Endodermal cell (in vitro differentiated cells): ENCODE measurements around the gene SYNE1. TPM values are rescaled to one million over a fixed set of nuclear protein-coding genes. Genes with fewer than 3 reads are reported as not detected.
A peak's percentile ranks its signal among the peaks of the same experiment; 100 is the strongest.

ENCODE experiments used
- DNase-seq: peaks from one replicate; pipeline ENCODE4 v3.0.0-alpha.2; 2017
- H3K27ac ChIP-seq: 2 replicates; pipeline ENCODE4 v1.5.1; 2013; ENCODE audit warnings: mild to moderate bottlenecking, low read depth, low read length, moderate library complexity
- H3K27me3 ChIP-seq: 2 replicates; pipeline ENCODE4 v1.6.1; 2013; ENCODE audit warnings: mild to moderate bottlenecking, low read length, moderate library complexity; ENCODE audit not compliant: insufficient read depth, control insufficient read depth, poor library complexity, severe bottlenecking
- H3K36me3 ChIP-seq: 2 replicates; pipeline ENCODE4 v1.7.0; 2013; ENCODE audit warnings: mild to moderate bottlenecking, low read length, moderate library complexity; ENCODE audit not compliant: control insufficient read depth, insufficient read depth
- H3K4me1 ChIP-seq: one replicate; pipeline ENCODE4 v1.7.0; 2013; ENCODE audit warnings: low read length; ENCODE audit not compliant: control insufficient read depth, insufficient read depth
- H3K4me3 ChIP-seq: 2 replicates; pipeline ENCODE4 v1.5.1; 2013; ENCODE audit warnings: mild to moderate bottlenecking, low read length, moderate library complexity
- H3K9ac ChIP-seq: 2 replicates; pipeline ENCODE4 v1.6.1; 2013; ENCODE audit warnings: mild to moderate bottlenecking, low read length, moderate library complexity; ENCODE audit not compliant: poor library complexity, severe bottlenecking; ENCODE audit errors: extremely low read depth
- H3K9me3 ChIP-seq: 2 replicates; pipeline ENCODE4 v1.6.1; 2013; ENCODE audit warnings: mild to moderate bottlenecking, low read length, moderate library complexity; ENCODE audit not compliant: control insufficient read depth
- H3K27ac Mint-ChIP-seq: 2 replicates; pipeline ENCODE4 v1.8.0; 2020; ENCODE audit warnings: mixed read lengths
- H3K27me3 Mint-ChIP-seq: 2 replicates; pipeline ENCODE4 v1.8.0; 2021; ENCODE audit warnings: mild to moderate bottlenecking, mixed read lengths; ENCODE audit not compliant: insufficient read depth
- H3K36me3 Mint-ChIP-seq: 2 replicates; pipeline ENCODE4 v1.8.0; 2020; ENCODE audit warnings: low read depth, mixed read lengths
- H3K4me1 Mint-ChIP-seq: 2 replicates; pipeline ENCODE4 v1.8.0; 2020; ENCODE audit warnings: mixed read lengths
- H3K4me3 Mint-ChIP-seq: 2 replicates; pipeline ENCODE4 v1.8.0; 2020; ENCODE audit warnings: mild to moderate bottlenecking, moderate library complexity, mixed read lengths
- H3K9me3 Mint-ChIP-seq: 2 replicates; pipeline ENCODE4 v1.8.0; 2020; ENCODE audit warnings: mild to moderate bottlenecking, mixed read lengths
- WGBS, 2 experiments: methylation state at CpG; one replicate each; pipeline versions ENCODE4 v1.1.5 to v1.1.7; 2013; ENCODE audit warnings: missing lambda C conversion rate in 2 of 2, mixed read lengths in 1 of 2; ENCODE audit not compliant: insufficient coverage in 1 of 2, insufficient read length in 1 of 2; 5-methylcytosine and 5-hydroxymethylcytosine counted together
- total RNA-seq, 2 donors: library from RNA; stranded (reverse); fragmentation: NEBNext Ultra II Directional in 1 of 2; extraction: Animal tissue kit (Norgen Biotek cat#: 25700) in 1 of 2; gene quantifications; 2 replicates in 1 of 2; 3 replicates in 1 of 2; pipeline ENCODE4 v1.2.1, GENCODE V29; 2021
- TF ChIP-seq, protein P1 (sequence below): fragments of 200-600 bp; sonication (generic); conservative IDR thresholded peaks from 2 replicates; pipeline ENCODE4 v1.5.0; 2021; ENCODE audit warnings: antibody characterized with exemption, mild to moderate bottlenecking

SYNE1 gene
- total RNA-seq, 2 donors from 2014 or later = 7.9 to 9.5 TPM

DNA sequence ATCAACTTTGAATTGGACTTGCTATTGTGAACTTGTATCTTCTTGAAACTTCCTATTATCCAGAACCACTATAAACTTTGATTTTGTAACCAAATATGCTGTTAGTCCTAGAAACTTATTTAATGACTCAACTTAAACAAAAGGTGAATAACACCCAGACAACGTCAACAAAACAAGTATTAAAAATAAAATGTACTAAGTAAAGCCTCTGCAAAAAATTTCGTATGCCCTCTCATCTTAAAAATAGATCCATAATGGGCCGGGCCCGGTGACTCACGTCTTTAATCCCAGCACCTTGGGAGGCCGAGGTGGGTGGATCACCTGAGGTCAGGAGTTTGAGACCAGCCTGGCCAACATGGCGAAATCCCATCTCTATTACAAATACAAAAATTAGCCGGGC, 428.0 kb downstream of the SYNE1 start:
- Mint-ChIP-seq H3K4me1 (no peaks in the 10 kb centered on the region), H3K27ac (no peak overlapping the region), H3K36me3 (no peaks in the 10 kb centered on the region), H3K9me3 (no peaks in the 10 kb centered on the region), H3K27me3 (no peaks in the 10 kb centered on the region), H3K4me3 (no peak overlapping the region)
- Histone ChIP-seq H3K27ac (no peak overlapping the region), H3K27me3 (no peaks in the 10 kb centered on the region), H3K9ac (no peak overlapping the region), H3K9me3 (no peaks in the 10 kb centered on the region), H3K4me1 (no peaks in the 10 kb centered on the region), H3K4me3 (no peak overlapping the region), H3K36me3 (peaks cover 4% of the 10 kb centered on the region)
- WGBS, 2 experiments = 96 to 100% methylated on average over 1 to 8 of the region's 8 CpGs
- DNase-seq = no peak
- TF ChIP-seq, protein P1, sequence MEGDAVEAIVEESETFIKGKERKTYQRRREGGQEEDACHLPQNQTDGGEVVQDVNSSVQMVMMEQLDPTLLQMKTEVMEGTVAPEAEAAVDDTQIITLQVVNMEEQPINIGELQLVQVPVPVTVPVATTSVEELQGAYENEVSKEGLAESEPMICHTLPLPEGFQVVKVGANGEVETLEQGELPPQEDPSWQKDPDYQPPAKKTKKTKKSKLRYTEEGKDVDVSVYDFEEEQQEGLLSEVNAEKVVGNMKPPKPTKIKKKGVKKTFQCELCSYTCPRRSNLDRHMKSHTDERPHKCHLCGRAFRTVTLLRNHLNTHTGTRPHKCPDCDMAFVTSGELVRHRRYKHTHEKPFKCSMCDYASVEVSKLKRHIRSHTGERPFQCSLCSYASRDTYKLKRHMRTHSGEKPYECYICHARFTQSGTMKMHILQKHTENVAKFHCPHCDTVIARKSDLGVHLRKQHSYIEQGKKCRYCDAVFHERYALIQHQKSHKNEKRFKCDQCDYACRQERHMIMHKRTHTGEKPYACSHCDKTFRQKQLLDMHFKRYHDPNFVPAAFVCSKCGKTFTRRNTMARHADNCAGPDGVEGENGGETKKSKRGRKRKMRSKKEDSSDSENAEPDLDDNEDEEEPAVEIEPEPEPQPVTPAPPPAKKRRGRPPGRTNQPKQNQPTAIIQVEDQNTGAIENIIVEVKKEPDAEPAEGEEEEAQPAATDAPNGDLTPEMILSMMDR = no peak

DNA sequence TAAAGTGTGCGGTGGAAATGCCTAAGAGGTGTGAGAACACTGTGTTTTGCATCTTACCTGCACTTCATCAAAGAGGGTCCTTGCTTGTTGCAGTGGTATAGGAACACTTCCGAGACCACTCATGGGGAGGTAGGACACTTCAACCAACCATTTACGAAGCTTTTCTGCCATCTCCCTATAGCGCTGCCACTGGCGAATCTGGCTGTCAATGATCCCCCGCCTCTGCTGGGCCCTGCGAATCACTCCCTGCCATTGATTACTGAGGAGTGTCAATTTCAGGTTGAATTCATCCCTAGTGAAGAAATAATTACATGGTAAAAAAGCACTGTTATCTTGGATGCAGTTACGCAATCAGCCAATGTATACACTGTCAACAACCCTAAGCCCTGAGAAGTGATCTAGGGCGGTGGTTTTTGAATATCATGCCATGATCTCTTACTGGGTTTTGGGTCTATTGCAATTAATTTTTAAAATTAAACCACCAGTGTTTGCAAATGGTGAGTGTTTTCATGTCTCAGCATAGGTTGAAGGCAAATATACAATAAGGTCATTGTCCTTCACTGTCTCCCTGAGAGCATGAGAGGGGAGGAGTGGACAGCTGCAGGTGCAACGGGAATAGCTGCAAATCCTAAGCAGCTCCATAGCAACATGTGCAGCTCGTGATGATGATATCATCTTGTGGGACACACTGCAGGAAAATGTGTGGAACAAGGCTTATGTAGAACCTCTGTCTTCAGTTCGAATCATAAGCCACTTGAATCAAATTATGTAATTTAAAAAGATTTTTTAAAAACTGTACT, 429.0 kb downstream of the SYNE1 start:
- Mint-ChIP-seq H3K4me1 (no peaks in the 10 kb centered on the region), H3K9me3 (no peaks in the 10 kb centered on the region), H3K27me3 (no peaks in the 10 kb centered on the region), H3K36me3 (no peaks in the 10 kb centered on the region), H3K27ac (no peak overlapping the region), H3K4me3 (no peak overlapping the region)
- no peaks in the 10 kb centered on the region for H3K4me1 ChIP-seq
- no peak overlapping the region for H3K9ac ChIP-seq
- H3K27ac ChIP-seq = no peak overlapping the region
- 90 to 96% methylated on average over 7 to 12 of the region's 12 CpGs for WGBS, 2 experiments
- no peaks in the 10 kb centered on the region for H3K27me3 ChIP-seq
- peaks cover 4% of the 10 kb centered on the region for H3K36me3 ChIP-seq
- no peak overlapping the region for H3K4me3 ChIP-seq
- TF ChIP-seq, protein P1 = no peak
- no peak for DNase-seq
- no peaks in the 10 kb centered on the region for H3K9me3 ChIP-seq

DNA sequence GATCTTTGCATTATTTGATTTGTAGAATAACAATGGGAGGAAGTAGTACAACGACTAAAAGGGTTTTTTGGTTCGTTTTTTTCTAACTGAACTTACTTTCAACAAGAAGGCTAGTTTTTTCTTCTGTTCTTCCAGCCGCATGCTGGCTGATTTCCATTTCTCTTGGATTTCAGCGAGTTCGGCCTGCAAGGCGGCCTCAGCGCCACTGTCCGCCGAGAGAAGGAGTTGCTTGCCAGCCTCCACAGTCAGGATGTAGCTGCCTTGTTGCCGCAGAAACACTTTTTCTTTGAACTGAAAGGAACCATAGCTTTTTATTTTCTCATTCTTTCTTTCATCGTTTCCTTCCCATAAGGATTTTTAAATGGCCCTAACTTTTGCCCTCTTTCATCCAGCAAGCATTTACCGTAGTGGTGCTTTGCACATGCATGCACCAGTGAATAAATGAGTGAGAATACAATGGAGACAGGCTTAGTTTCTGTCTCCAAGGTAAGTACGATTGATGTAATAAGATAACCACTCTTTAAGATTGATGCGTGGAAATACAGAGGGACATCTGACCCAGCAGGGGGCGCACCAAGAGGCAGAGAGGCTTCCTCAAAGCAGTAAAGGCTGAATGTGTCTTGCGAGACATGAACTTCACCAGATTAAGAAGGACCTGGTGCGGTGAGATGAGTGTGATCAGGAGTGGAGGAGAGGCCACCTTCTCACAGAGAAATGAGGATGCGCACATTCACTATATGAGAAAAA, 430.9 kb downstream of the SYNE1 start:
- Mint-ChIP-seq H3K36me3 (no peaks in the 10 kb centered on the region), H3K27ac (no peak overlapping the region), H3K9me3 (no peaks in the 10 kb centered on the region), H3K4me1 (no peaks in the 10 kb centered on the region), H3K4me3 (no peak overlapping the region), H3K27me3 (no peaks in the 10 kb centered on the region)
- H3K9ac ChIP-seq = no peak overlapping the region
- 90 to 91% methylated on average over 12 to 18 of the region's 18 CpGs for WGBS, 2 experiments
- H3K27ac ChIP-seq = no peak overlapping the region
- H3K36me3 ChIP-seq = peaks cover 4% of the 10 kb centered on the region
- H3K27me3 ChIP-seq = no peaks in the 10 kb centered on the region
- TF ChIP-seq, protein P1 = peak; percentile 82
- peak; percentile 82 for DNase-seq
- no peak overlapping the region for H3K4me3 ChIP-seq
- H3K4me1 ChIP-seq = no peaks in the 10 kb centered on the region
- no peaks in the 10 kb centered on the region for H3K9me3 ChIP-seq
